H9 (cell line): Measurements from ENCODE around the gene PROX1. TPM values are rescaled to one million over a fixed set of nuclear protein-coding genes. Genes with fewer than 3 reads are reported as not detected.

Source experiments
- DNase-seq: peaks from one replicate; pipeline ENCODE4 v3.0.0-alpha.2; 2017
- H2AFZ ChIP-seq: one replicate; pipeline ENCODE4 v1.6.1; 2013; ENCODE audit warnings: mild to moderate bottlenecking, low read length, control low read depth, moderate library complexity
- H2AK5ac ChIP-seq: 2 replicates; pipeline ENCODE4 v1.6.1; 2013; ENCODE audit warnings: low read length, control low read depth, mixed read lengths; ENCODE audit not compliant: insufficient read length
- H2BK120ac ChIP-seq: one replicate; pipeline ENCODE4 v1.6.1; 2013; ENCODE audit warnings: low read depth, mild to moderate bottlenecking, low read length, control low read depth, inconsistent platforms; ENCODE audit not compliant: poor library complexity, severe bottlenecking
- H2BK12ac ChIP-seq: 2 replicates; pipeline ENCODE4 v1.6.1; 2013; ENCODE audit warnings: low read length, control low read depth, mixed read lengths, low read depth; ENCODE audit not compliant: insufficient read length
- H2BK15ac ChIP-seq: 2 replicates; pipeline ENCODE4 v1.6.1; 2013; ENCODE audit warnings: low read depth, low read length, control low read depth
- H2BK20ac ChIP-seq: one replicate; pipeline ENCODE4 v1.6.1; 2013; ENCODE audit warnings: low read depth, mild to moderate bottlenecking, low read length, control low read depth, inconsistent platforms; ENCODE audit not compliant: poor library complexity, severe bottlenecking
- H2BK5ac ChIP-seq: 2 replicates; pipeline ENCODE4 v1.6.1; 2013; ENCODE audit warnings: low read length, control low read depth, mixed read lengths; ENCODE audit not compliant: insufficient read length
- H3K14ac ChIP-seq: 2 replicates; pipeline ENCODE4 v1.6.1; 2013; ENCODE audit warnings: low read length, control low read depth; ENCODE audit not compliant: insufficient read depth
- H3K18ac ChIP-seq: 2 replicates; pipeline ENCODE4 v1.6.1; 2013; ENCODE audit warnings: low read depth, mild to moderate bottlenecking, mixed read lengths, low read length, control low read depth; ENCODE audit not compliant: insufficient read length
- H3K23ac ChIP-seq: 2 replicates; pipeline ENCODE4 v1.6.1; 2013; ENCODE audit warnings: low read length, control low read depth, mixed read lengths, low read depth; ENCODE audit not compliant: insufficient read length
- H3K23me2 ChIP-seq: 2 replicates; pipeline ENCODE4 v1.6.1; 2013; ENCODE audit warnings: low read depth, mild to moderate bottlenecking, mixed read lengths, low read length, control low read depth; ENCODE audit not compliant: insufficient read length, poor library complexity, severe bottlenecking
- H3K27ac ChIP-seq: 2 replicates; pipeline ENCODE4 v1.5.1; 2013; ENCODE audit warnings: low read length, control low read depth, mixed read lengths, low read depth; ENCODE audit not compliant: insufficient read length
- H3K27me3 ChIP-seq: 2 replicates; pipeline ENCODE4 v1.6.1; 2013; ENCODE audit warnings: low read length, control low read depth, inconsistent platforms; ENCODE audit not compliant: insufficient read depth
- H3K4ac ChIP-seq: 2 replicates; pipeline ENCODE4 v1.6.1; 2013; ENCODE audit warnings: low read depth, mild to moderate bottlenecking, control low read depth, inconsistent platforms, low read length, moderate library complexity
- H3K4me1 ChIP-seq: 2 replicates; pipeline ENCODE4 v1.6.1; 2013; ENCODE audit warnings: low read length, control low read depth, inconsistent platforms; ENCODE audit not compliant: insufficient read depth
- H3K4me2 ChIP-seq: 2 replicates; pipeline ENCODE4 v1.6.1; 2013; ENCODE audit warnings: low read length, control low read depth, mixed read lengths; ENCODE audit not compliant: insufficient read length, insufficient read depth
- H3K56ac ChIP-seq: 2 replicates; pipeline ENCODE4 v1.6.1; 2013; ENCODE audit warnings: low read depth, mild to moderate bottlenecking, mixed read lengths, low read length, control low read depth; ENCODE audit not compliant: insufficient read length
- H3K79me1 ChIP-seq: 2 replicates; pipeline ENCODE4 v1.6.1; 2013; ENCODE audit warnings: low read depth, mild to moderate bottlenecking, moderate library complexity, low read length, control low read depth, inconsistent platforms; ENCODE audit not compliant: insufficient read depth, poor library complexity, severe bottlenecking
- H3K79me2 ChIP-seq: 2 replicates; pipeline ENCODE4 v1.6.1; 2013; ENCODE audit warnings: low read length, control low read depth, inconsistent platforms; ENCODE audit not compliant: insufficient read depth
- H3K9ac ChIP-seq: 2 replicates; pipeline ENCODE4 v1.6.1; 2013; ENCODE audit warnings: low read length, control low read depth, mixed read lengths; ENCODE audit not compliant: insufficient read length; ENCODE audit errors: extremely low read depth
- H3K9me3 ChIP-seq: one replicate; pipeline ENCODE4 v1.6.1; 2013; ENCODE audit warnings: low read depth, low read length, inconsistent platforms; ENCODE audit not compliant: control insufficient read depth
- H3T11ph ChIP-seq: one replicate; pipeline ENCODE4 v1.6.1; 2013; ENCODE audit warnings: mild to moderate bottlenecking, low read length, control low read depth, inconsistent platforms
- H4K20me1 ChIP-seq: one replicate; pipeline ENCODE4 v1.6.1; 2013; ENCODE audit not compliant: control insufficient read depth, insufficient read length, insufficient read depth
- H4K5ac ChIP-seq: 2 replicates; pipeline ENCODE4 v1.6.1; 2013; ENCODE audit warnings: low read depth, mild to moderate bottlenecking, mixed read lengths, low read length, control low read depth; ENCODE audit not compliant: insufficient read length
- H4K8ac ChIP-seq: replicated peaks from 2 replicates; pipeline ENCODE4 v1.6.1; 2013; ENCODE audit warnings: low read length, control low read depth, mixed read lengths, low read depth; ENCODE audit not compliant: insufficient read length
- H4K91ac ChIP-seq: 2 replicates; pipeline ENCODE4 v1.6.1; 2013; ENCODE audit warnings: low read depth, mild to moderate bottlenecking, moderate library complexity, mixed read lengths, low read length, control low read depth; ENCODE audit not compliant: insufficient read length
- H3K27ac Mint-ChIP-seq, 3 experiments: 2 replicates in 2 of 3; 3 replicates in 1 of 3; pipeline ENCODE4 v1.8.0; 2020 to 2021; ENCODE audit warnings: mixed read lengths in 3 of 3, mild to moderate bottlenecking in 1 of 3, moderate library complexity in 1 of 3
- H3K27me3 Mint-ChIP-seq: 2 replicates; pipeline ENCODE4 v1.8.0; 2021; ENCODE audit warnings: low read depth, mild to moderate bottlenecking, moderate library complexity, mixed read lengths
- H3K36me3 Mint-ChIP-seq, 3 experiments: 2 replicates in 2 of 3; 3 replicates in 1 of 3; pipeline ENCODE4 v1.8.0; 2020 to 2021; ENCODE audit warnings: low read depth in 3 of 3, mixed read lengths in 3 of 3; ENCODE audit not compliant: insufficient read depth in 1 of 3
- H3K4me1 Mint-ChIP-seq, 2 experiments: 2 replicates each; pipeline ENCODE4 v1.8.0; 2020; ENCODE audit warnings: mixed read lengths in 2 of 2
- H3K4me3 Mint-ChIP-seq, 2 experiments: 2 replicates in 1 of 2; 3 replicates in 1 of 2; pipeline ENCODE4 v1.8.0; 2020 to 2021; ENCODE audit warnings: mild to moderate bottlenecking in 2 of 2, mixed read lengths in 2 of 2, moderate library complexity in 1 of 2
- H3K9me3 Mint-ChIP-seq, 2 experiments: 2 replicates in 1 of 2; 3 replicates in 1 of 2; pipeline ENCODE4 v1.8.0; 2020; ENCODE audit warnings: mild to moderate bottlenecking in 2 of 2, mixed read lengths in 2 of 2, moderate library complexity in 1 of 2
- total RNA-seq: library from RNA; stranded (reverse); gene quantifications from 2 replicates; pipeline ENCODE4 v1.2.1, GENCODE V29; 2021
- TF ChIP-seq, protein P1 (sequence below): fragments of 200-600 bp; sonication (generic); conservative IDR thresholded peaks from 3 replicates; pipeline ENCODE4 v1.8.0; 2021; ENCODE audit warnings: antibody characterized with exemption, mild to moderate bottlenecking

The PROX1 gene
- total RNA-seq, 1 experiment from 2014 or later, result 0.72 TPM

DNA sequence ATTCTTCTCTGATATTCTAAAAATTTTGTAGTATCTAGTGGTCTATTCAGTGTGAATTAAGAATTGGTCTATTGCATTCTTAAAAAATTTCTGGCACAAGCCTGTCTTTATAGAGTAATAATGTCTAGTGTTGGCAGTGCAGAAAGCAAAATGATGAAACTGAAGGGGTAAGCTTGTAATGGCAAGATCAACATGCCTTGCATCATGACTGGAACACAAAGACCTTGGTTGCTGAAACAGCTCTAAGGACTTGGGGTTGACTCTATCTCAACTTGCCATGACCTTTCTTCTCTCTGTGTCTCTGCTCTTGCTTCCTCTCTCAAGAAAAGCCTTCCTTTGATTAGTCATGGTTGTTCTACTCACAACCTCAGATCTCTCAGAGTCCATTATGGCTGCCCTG lies 46.8 kb upstream of the PROX1 start:
- Histone ChIP-seq H2AK5ac (no peak overlapping the region), H2BK15ac (no peak overlapping the region), H2BK20ac (no peak overlapping the region), H3K9ac (no peak overlapping the region), H3T11ph (no peak overlapping the region), H3K4me2 (no peak overlapping the region), H4K20me1 (no peaks in the 10 kb centered on the region), H3K79me2 (no peaks in the 10 kb centered on the region), H3K27ac (no peak overlapping the region), H3K9me3 (no peaks in the 10 kb centered on the region), H3K4ac (no peak overlapping the region), H3K23me2 (no peaks in the 10 kb centered on the region), H3K27me3 (no peaks in the 10 kb centered on the region; the same call in 1 of the 2 replicates), H2BK12ac (no peak overlapping the region), H2AFZ (no peak overlapping the region), H4K91ac (no peak overlapping the region), H4K8ac (no peak overlapping the region), H2BK120ac (no peak overlapping the region), H3K56ac (no peak overlapping the region), H3K4me1 (no peaks in the 10 kb centered on the region), H4K5ac (no peak overlapping the region), H3K79me1 (no peaks in the 10 kb centered on the region), H3K14ac (no peak overlapping the region), H3K18ac (no peak overlapping the region), H3K23ac (no peak overlapping the region), H2BK5ac (no peak overlapping the region)
- Mint-ChIP-seq H3K27me3 (0 out of 2 replicates have a peak, but pooled peaks cover 1% of the 10 kb centered on the region), H3K9me3 (no peaks in the 10 kb centered on the region; a peak in 1 of 5 replicates), H3K4me1 (peaks cover 2 to 6% of the 10 kb centered on the region in 2 experiments; a peak in 1 of 4 replicates), H3K27ac (no peak overlapping the region), H3K4me3 (no peak overlapping the region), H3K36me3 (peaks cover 0 to 2% (median 0%) of the 10 kb centered on the region in 3 experiments; a peak in 2 of 7 replicates)
- TF ChIP-seq, protein P1, sequence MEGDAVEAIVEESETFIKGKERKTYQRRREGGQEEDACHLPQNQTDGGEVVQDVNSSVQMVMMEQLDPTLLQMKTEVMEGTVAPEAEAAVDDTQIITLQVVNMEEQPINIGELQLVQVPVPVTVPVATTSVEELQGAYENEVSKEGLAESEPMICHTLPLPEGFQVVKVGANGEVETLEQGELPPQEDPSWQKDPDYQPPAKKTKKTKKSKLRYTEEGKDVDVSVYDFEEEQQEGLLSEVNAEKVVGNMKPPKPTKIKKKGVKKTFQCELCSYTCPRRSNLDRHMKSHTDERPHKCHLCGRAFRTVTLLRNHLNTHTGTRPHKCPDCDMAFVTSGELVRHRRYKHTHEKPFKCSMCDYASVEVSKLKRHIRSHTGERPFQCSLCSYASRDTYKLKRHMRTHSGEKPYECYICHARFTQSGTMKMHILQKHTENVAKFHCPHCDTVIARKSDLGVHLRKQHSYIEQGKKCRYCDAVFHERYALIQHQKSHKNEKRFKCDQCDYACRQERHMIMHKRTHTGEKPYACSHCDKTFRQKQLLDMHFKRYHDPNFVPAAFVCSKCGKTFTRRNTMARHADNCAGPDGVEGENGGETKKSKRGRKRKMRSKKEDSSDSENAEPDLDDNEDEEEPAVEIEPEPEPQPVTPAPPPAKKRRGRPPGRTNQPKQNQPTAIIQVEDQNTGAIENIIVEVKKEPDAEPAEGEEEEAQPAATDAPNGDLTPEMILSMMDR, result no peak
- no peak for DNase-seq
